Mammary epithelial cell (primary cell): ENCODE measurements around the gene FSCN2.

Experiments used
- CTCF ChIP-seq, 2 donors: IDR thresholded peaks in 1 of 2; conservative IDR thresholded peaks in 1 of 2; 2 replicates each; pipeline ENCODE4 v1.5.1; 2011 to 2012; ENCODE audit warnings: inconsistent platforms in 2 of 2, low read length in 2 of 2, mild to moderate bottlenecking in 2 of 2, control low read depth in 1 of 2, low read depth in 1 of 2; ENCODE audit not compliant: insufficient read depth in 1 of 2; ENCODE audit errors: extremely low read depth in 1 of 2
- EZH2 ChIP-seq: IDR thresholded peaks from 2 replicates; pipeline ENCODE4 v1.6.1; 2012; ENCODE audit warnings: low read length, inconsistent platforms, borderline replicate concordance

GRCh38 chr17:81502471-81503017 lies 25.6 kb upstream of the FSCN2 start:
- no peak for TF ChIP-seq CTCF (conservative IDR thresholded peaks at IDR 0.05 in 1 of 2, IDR thresholded peaks at IDR 0.05 in 1 of 2; ENCODE audit: extremely low read depth in 1 of 2, insufficient read depth in 1 of 2, low read depth in 1 of 2, low read length in 2 of 2)
- TF ChIP-seq EZH2 = no peak
